Thyroid gland (tissue), 4 donors: ENCODE results near the gene AGTPBP1.

Source experiments
- POLR2A ChIP-seq, 2 donors: fragments of 450-650 bp; IDR thresholded peaks; one replicate each; pipeline ENCODE4 v1.6.1; 2017; ENCODE audit warnings: antibody characterized with exemption in 2 of 2, mild to moderate bottlenecking in 2 of 2, moderate library complexity in 1 of 2
- TF ChIP-seq, protein P1 (sequence below), 6 experiments: fragments of 200-600 bp in 3 of 6; fragments of 450-650 bp in 3 of 6; sonication (generic) in 3 of 6; IDR thresholded peaks; one replicate each; pipeline ENCODE4 v1.5.1; 2016 to 2019; ENCODE audit warnings: antibody characterized with exemption in 6 of 6, mild to moderate bottlenecking in 2 of 6, inconsistent platforms in 1 of 6, moderate library complexity in 1 of 6

DNA sequence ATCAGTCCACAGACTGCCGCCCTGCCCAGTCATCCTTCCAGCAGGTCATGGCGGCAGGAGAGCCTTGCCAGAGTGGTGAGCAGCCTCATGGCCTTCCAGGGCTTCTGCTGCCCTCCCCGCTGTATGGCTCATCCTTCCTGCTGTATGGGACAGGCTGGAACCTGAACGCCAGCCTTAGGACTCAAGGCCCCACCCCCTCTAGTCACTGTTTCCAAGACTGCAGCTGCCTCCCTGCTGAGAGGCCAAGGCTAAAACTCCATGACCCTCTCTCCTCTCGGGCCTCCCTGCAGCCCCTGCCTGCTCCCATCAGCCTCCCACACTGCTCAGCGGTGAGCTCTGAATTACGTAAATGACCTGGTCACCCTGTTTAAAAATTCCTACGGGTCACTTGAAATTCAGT, 227.5 kb downstream of the AGTPBP1 start:
- TF ChIP-seq, protein P1, sequence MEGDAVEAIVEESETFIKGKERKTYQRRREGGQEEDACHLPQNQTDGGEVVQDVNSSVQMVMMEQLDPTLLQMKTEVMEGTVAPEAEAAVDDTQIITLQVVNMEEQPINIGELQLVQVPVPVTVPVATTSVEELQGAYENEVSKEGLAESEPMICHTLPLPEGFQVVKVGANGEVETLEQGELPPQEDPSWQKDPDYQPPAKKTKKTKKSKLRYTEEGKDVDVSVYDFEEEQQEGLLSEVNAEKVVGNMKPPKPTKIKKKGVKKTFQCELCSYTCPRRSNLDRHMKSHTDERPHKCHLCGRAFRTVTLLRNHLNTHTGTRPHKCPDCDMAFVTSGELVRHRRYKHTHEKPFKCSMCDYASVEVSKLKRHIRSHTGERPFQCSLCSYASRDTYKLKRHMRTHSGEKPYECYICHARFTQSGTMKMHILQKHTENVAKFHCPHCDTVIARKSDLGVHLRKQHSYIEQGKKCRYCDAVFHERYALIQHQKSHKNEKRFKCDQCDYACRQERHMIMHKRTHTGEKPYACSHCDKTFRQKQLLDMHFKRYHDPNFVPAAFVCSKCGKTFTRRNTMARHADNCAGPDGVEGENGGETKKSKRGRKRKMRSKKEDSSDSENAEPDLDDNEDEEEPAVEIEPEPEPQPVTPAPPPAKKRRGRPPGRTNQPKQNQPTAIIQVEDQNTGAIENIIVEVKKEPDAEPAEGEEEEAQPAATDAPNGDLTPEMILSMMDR (IDR thresholded peaks at IDR 0.05): no peak
- no peak for TF ChIP-seq POLR2A (IDR thresholded peaks at IDR 0.05)
